ENCODE results near the gene NFIA. TPM values are rescaled to one million over a fixed set of nuclear protein-coding genes. Genes with fewer than 3 reads are reported as not detected.

Gene NFIA
- total and polyA plus RNA-seq, 2 donors (not counting 1 experiment from before 2014, with no cell fraction given) = 5.4 to 11.0 TPM

DNA sequence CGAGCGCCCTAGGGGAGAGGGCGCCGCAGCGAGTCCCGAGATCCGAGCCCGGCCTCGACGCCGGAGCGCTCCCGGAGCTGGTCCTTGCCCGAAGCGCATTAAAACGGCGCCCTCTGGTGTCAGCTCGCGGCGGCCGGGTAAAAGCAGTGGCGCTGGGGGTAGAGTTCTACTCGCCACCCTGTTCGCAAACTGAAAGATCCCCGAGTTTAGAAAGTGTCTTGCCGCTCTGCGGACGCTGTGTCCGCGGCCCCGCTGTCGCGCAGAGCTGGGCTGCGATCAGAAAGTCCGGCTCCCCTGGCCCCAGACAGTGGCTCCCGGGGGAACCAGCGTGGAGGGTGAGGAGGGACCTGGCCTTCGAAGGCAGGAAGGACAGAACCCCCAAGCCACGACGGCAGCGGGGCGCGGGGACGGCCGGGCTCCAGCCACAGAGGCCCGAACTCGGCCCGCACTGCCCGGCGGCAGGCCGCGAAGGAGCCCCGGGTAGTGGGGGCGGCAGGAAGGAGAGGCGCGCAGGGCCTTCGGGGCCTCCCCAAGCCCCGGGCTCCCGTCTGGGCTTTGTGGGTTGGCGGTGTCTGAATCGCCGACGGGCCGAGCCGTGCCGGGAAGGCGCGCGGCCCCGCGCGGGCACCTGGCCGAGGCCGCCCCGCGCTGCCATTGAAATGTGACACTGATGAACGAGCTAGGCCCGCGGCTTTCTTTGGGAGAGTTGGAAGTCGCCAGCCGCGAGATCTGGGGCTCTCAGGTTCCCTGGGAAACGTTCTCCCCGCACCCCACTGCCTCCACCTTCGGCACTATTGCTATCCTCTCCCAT lies 39.1 kb upstream of the NFIA start:
- Histone ChIP-seq H3K36me3 (ENCODE audit: control insufficient read depth, insufficient read depth, low read length) (no peaks in the 10 kb centered on the region), H3K27ac (ENCODE audit: insufficient read depth, low read length) (no peak overlapping the region), H3K9me3 (ENCODE audit: control insufficient read depth, insufficient read depth, low read depth, low read length) (no peaks in the 10 kb centered on the region), H3K27me3 (ENCODE audit: control insufficient read depth, insufficient read depth, low read length) (no peaks in the 10 kb centered on the region), H4K20me1 (ENCODE audit: control insufficient read depth, extremely low read depth, insufficient read depth, low read length) (no peaks in the 10 kb centered on the region), H3K9ac (ENCODE audit: insufficient read depth, low read length) (peak overlapping the region; percentile 40), H3K4me3 (replicated peaks in 1 of 4; ENCODE audit: control extremely low read depth in 1 of 4, insufficient read depth in 1 of 4, low read depth in 3 of 4, low read length in 4 of 4) (peak overlapping the region; percentile 34 to 52 (median 44)), H3K79me2 (ENCODE audit: control insufficient read depth, insufficient read depth, low read length) (no peaks in the 10 kb centered on the region), H3K4me2 (ENCODE audit: extremely low read depth, insufficient read depth, low read length) (peak overlapping the region; percentile 17), H2AFZ (ENCODE audit: low read length) (peak overlapping the region; percentile 45), H3K4me1 (ENCODE audit: control insufficient read depth, extremely low read depth, insufficient read depth, low read length) (no peaks in the 10 kb centered on the region)
- TF ChIP-seq, protein P1, sequence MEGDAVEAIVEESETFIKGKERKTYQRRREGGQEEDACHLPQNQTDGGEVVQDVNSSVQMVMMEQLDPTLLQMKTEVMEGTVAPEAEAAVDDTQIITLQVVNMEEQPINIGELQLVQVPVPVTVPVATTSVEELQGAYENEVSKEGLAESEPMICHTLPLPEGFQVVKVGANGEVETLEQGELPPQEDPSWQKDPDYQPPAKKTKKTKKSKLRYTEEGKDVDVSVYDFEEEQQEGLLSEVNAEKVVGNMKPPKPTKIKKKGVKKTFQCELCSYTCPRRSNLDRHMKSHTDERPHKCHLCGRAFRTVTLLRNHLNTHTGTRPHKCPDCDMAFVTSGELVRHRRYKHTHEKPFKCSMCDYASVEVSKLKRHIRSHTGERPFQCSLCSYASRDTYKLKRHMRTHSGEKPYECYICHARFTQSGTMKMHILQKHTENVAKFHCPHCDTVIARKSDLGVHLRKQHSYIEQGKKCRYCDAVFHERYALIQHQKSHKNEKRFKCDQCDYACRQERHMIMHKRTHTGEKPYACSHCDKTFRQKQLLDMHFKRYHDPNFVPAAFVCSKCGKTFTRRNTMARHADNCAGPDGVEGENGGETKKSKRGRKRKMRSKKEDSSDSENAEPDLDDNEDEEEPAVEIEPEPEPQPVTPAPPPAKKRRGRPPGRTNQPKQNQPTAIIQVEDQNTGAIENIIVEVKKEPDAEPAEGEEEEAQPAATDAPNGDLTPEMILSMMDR (conservative IDR thresholded peaks at IDR 0.05 in 1 of 2, IDR thresholded peaks at IDR 0.05 in 1 of 2; ENCODE audit: low read depth in 1 of 2, low read length in 2 of 2) = peak; percentile 73 to 87
- TF ChIP-seq EZH2 (IDR thresholded peaks at IDR 0.05; ENCODE audit: low read length, missing control alignments) = no peak
- DNase-seq (ENCODE audit: low read depth in 2 of 2) = peak; percentile 67 to 78

- Histone ChIP-seq H3K4me1 (ENCODE audit: control insufficient read depth, extremely low read depth, insufficient read depth, low read length) (no peaks in the 10 kb centered on the region), H3K4me2 (ENCODE audit: extremely low read depth, insufficient read depth, low read length) (no peak overlapping the region), H2AFZ (ENCODE audit: low read length) (no peak overlapping the region), H3K4me3 (replicated peaks in 1 of 4; ENCODE audit: control extremely low read depth in 1 of 4, insufficient read depth in 1 of 4, low read depth in 3 of 4, low read length in 4 of 4) (no peak overlapping the region), H3K36me3 (ENCODE audit: control insufficient read depth, insufficient read depth, low read length) (no peaks in the 10 kb centered on the region), H3K27me3 (ENCODE audit: control insufficient read depth, insufficient read depth, low read length) (no peaks in the 10 kb centered on the region), H3K9me3 (ENCODE audit: control insufficient read depth, insufficient read depth, low read depth, low read length) (no peaks in the 10 kb centered on the region), H4K20me1 (ENCODE audit: control insufficient read depth, extremely low read depth, insufficient read depth, low read length) (no peaks in the 10 kb centered on the region), H3K79me2 (ENCODE audit: control insufficient read depth, insufficient read depth, low read length) (no peaks in the 10 kb centered on the region), H3K27ac (ENCODE audit: insufficient read depth, low read length) (no peak overlapping the region), H3K9ac (ENCODE audit: insufficient read depth, low read length) (no peak overlapping the region)
- DNase-seq (ENCODE audit: low read depth in 2 of 2) = no peak
- TF ChIP-seq EZH2 (IDR thresholded peaks at IDR 0.05; ENCODE audit: low read length, missing control alignments) = no peak
- TF ChIP-seq, protein P1 (conservative IDR thresholded peaks at IDR 0.05 in 1 of 2, IDR thresholded peaks at IDR 0.05 in 1 of 2; ENCODE audit: low read depth in 1 of 2, low read length in 2 of 2) = no peak
These were observed 35.9 kb upstream of the NFIA start for GRCh38 chr1:61046434-61046833.

DNA sequence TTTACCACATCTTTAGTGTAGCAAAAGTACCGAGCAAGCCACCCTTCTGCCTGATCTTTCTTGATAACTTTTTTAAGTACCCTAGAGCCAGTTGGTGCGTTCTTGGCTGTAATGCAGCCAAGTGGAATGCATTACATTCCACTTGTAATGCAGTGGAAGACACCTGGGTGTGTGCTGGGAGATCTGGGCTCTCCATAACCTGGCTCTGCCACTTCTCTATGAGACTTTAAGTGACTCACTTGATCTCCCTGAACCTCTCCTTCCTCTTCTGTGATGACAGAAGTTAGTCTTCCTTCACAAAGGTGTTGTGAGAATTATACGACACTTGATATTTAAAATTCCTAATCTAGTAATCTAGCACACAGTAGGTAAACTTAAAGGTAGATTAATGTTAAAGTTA lies 35.3 kb upstream of the NFIA start:
- H3K27ac ChIP-seq (ENCODE audit: insufficient read depth, low read length) = no peak overlapping the region
- peaks cover 1% of the 10 kb centered on the region for H3K27me3 ChIP-seq (ENCODE audit: control insufficient read depth, insufficient read depth, low read length)
- no peaks in the 10 kb centered on the region for H3K36me3 ChIP-seq (ENCODE audit: control insufficient read depth, insufficient read depth, low read length)
- H3K9me3 ChIP-seq (ENCODE audit: control insufficient read depth, insufficient read depth, low read depth, low read length) = no peaks in the 10 kb centered on the region
- H3K4me1 ChIP-seq (ENCODE audit: control insufficient read depth, extremely low read depth, insufficient read depth, low read length) = no peaks in the 10 kb centered on the region
- no peak for TF ChIP-seq EZH2 (IDR thresholded peaks at IDR 0.05; ENCODE audit: low read length, missing control alignments)
- TF ChIP-seq, protein P1 (conservative IDR thresholded peaks at IDR 0.05 in 1 of 2, IDR thresholded peaks at IDR 0.05 in 1 of 2; ENCODE audit: low read depth in 1 of 2, low read length in 2 of 2) = no peak
- H3K79me2 ChIP-seq (ENCODE audit: control insufficient read depth, insufficient read depth, low read length) = no peaks in the 10 kb centered on the region
- DNase-seq (ENCODE audit: low read depth in 2 of 2) = no peak
- H4K20me1 ChIP-seq (ENCODE audit: control insufficient read depth, extremely low read depth, insufficient read depth, low read length) = no peaks in the 10 kb centered on the region
- H3K9ac ChIP-seq (ENCODE audit: insufficient read depth, low read length) = no peak overlapping the region
- H2AFZ ChIP-seq (ENCODE audit: low read length) = no peak overlapping the region
- no peak overlapping the region for H3K4me2 ChIP-seq (ENCODE audit: extremely low read depth, insufficient read depth, low read length)
- H3K4me3 ChIP-seq (replicated peaks in 1 of 4; ENCODE audit: control extremely low read depth in 1 of 4, insufficient read depth in 1 of 4, low read depth in 3 of 4, low read length in 4 of 4) = no peak overlapping the region

Measured in fibroblast of lung (primary cell).